ENCODE measurements around the gene PKIB.
"Not testable (repeated sequence)": the region's sequence is repeated elsewhere in the genome, so short reads cannot be mapped to it uniquely, and the experiment has no call there.

Gene PKIB

GRCh38 chr6:122744247-122744646, 134.0 kb downstream of the PKIB start:
- H3K27ac Mint-ChIP-seq; H3K27me3 Mint-ChIP-seq (ENCODE audit: low read depth, poor library complexity); H3K4me3 Mint-ChIP-seq; DNase-seq; H3K36me3 Mint-ChIP-seq (ENCODE audit: low read depth); H3K4me1 Mint-ChIP-seq: not testable (repeated sequence)
- TF ChIP-seq CTCF (IDR thresholded peaks at IDR 0.05), result peak; percentile 33
- peaks cover 20% of the 10 kb centered on the region for H3K9me3 Mint-ChIP-seq

- DNase-seq; H3K36me3 Mint-ChIP-seq (ENCODE audit: low read depth); H3K27ac Mint-ChIP-seq; H3K4me3 Mint-ChIP-seq; H3K4me1 Mint-ChIP-seq; H3K27me3 Mint-ChIP-seq (ENCODE audit: low read depth, poor library complexity): not testable (repeated sequence)
- peaks cover 23% of the 10 kb centered on the region for H3K9me3 Mint-ChIP-seq
These were observed 134.7 kb downstream of the PKIB start for GRCh38 chr6:122744856-122745255.

- DNase-seq, result no peak
- H3K36me3 Mint-ChIP-seq (ENCODE audit: low read depth), result peaks cover 5% of the 10 kb centered on the region
- H3K4me3 Mint-ChIP-seq, result no peak overlapping the region
- no peaks in the 10 kb centered on the region for H3K4me1 Mint-ChIP-seq
- no peak for TF ChIP-seq CTCF (IDR thresholded peaks at IDR 0.05)
- peaks cover 6% of the 10 kb centered on the region for H3K27me3 Mint-ChIP-seq (ENCODE audit: low read depth, poor library complexity)
- H3K27ac Mint-ChIP-seq, result no peak overlapping the region
- H3K9me3 Mint-ChIP-seq, result peaks cover 23% of the 10 kb centered on the region
These were observed 136.5 kb downstream of the PKIB start for GRCh38 chr6:122746688-122747087.

- H3K27me3 Mint-ChIP-seq (ENCODE audit: low read depth, poor library complexity), result peaks cover 6% of the 10 kb centered on the region
- peaks cover 5% of the 10 kb centered on the region for H3K36me3 Mint-ChIP-seq (ENCODE audit: low read depth)
- no peaks in the 10 kb centered on the region for H3K4me1 Mint-ChIP-seq
- H3K4me3 Mint-ChIP-seq, result no peak overlapping the region
- no peak for DNase-seq
- H3K27ac Mint-ChIP-seq, result no peak overlapping the region
- no peak for TF ChIP-seq CTCF (IDR thresholded peaks at IDR 0.05)
- peaks cover 23% of the 10 kb centered on the region for H3K9me3 Mint-ChIP-seq
These were observed 137.4 kb downstream of the PKIB start for GRCh38 chr6:122747573-122747972.

- H3K36me3 Mint-ChIP-seq (ENCODE audit: low read depth); H3K27ac Mint-ChIP-seq; H3K4me3 Mint-ChIP-seq; DNase-seq; H3K27me3 Mint-ChIP-seq (ENCODE audit: low read depth, poor library complexity); H3K4me1 Mint-ChIP-seq: not testable (repeated sequence)
- H3K9me3 Mint-ChIP-seq, result peaks cover 23% of the 10 kb centered on the region
These were observed 138.7 kb downstream of the PKIB start for GRCh38 chr6:122748945-122749344.

GRCh38 chr6:122749451-122750050, 139.3 kb downstream of the PKIB start:
- no peak overlapping the region for H3K27ac Mint-ChIP-seq
- DNase-seq, result no peak
- peaks cover 9% of the 10 kb centered on the region for H3K4me1 Mint-ChIP-seq
- H3K9me3 Mint-ChIP-seq, result peaks cover 23% of the 10 kb centered on the region
- H3K36me3 Mint-ChIP-seq (ENCODE audit: low read depth), result peaks cover 5% of the 10 kb centered on the region
- no peak for TF ChIP-seq CTCF (IDR thresholded peaks at IDR 0.05)
- peaks cover 3% of the 10 kb centered on the region for H3K27me3 Mint-ChIP-seq (ENCODE audit: low read depth, poor library complexity)
- H3K4me3 Mint-ChIP-seq, result no peak overlapping the region

- no peak for DNase-seq
- peaks cover 29% of the 10 kb centered on the region for H3K9me3 Mint-ChIP-seq
- peaks cover 5% of the 10 kb centered on the region for H3K36me3 Mint-ChIP-seq (ENCODE audit: low read depth)
- TF ChIP-seq CTCF (IDR thresholded peaks at IDR 0.05), result no peak
- peaks cover 17% of the 10 kb centered on the region for H3K4me1 Mint-ChIP-seq
- no peak overlapping the region for H3K27ac Mint-ChIP-seq
- H3K27me3 Mint-ChIP-seq (ENCODE audit: low read depth, poor library complexity), result peaks cover 3% of the 10 kb centered on the region
- no peak overlapping the region for H3K4me3 Mint-ChIP-seq
These were observed 141.1 kb downstream of the PKIB start for GRCh38 chr6:122751326-122751725.

All from nephron progenitor cell (in vitro differentiated cells).